ENCODE measurements around the gene UNKL. TPM values are rescaled to one million over a fixed set of nuclear protein-coding genes. Genes with fewer than 3 reads are reported as not detected.

UNKL gene
- total RNA-seq, 4 donors from 2014 or later, result 15.2 to 86.4 (median 24.2) TPM

DNA sequence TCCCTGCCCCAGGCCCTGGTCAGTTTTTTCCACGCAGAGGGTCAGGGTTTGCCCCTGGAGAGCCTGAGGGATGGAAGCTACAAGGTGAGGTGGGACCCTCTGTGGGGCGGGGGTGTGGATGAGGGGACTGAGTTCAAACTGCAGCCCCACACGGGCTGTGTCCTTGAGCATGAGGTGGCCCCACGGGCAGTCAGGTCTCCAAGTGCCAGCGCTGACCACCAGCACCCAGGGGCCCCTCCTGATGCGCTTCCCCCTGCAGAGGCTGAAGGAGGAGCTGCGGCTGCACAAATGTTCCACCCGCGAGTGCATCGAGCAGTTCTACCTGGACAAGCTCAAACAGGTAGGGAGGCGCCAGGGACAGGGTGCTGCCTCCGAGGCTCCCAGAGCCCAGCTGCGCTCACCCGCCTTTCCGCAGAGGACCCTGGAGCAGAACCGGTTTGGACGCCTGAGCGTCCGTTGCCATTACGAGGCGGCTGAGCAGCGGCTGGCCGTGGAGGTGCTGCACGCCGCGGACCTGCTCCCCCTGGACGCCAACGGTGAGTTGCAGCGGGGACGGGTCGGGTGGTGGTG lies 67.1 kb downstream of the UNKL start:
- in situ Hi-C loops (cut with MboI; ENCODE audit: low pct_ligation_motif_present in 1 of 4, low pct_unique_long_range_greater_than_20kb in 1 of 4, low sequenced_read_pairs in 3 of 4), result no loop called here
- TF ChIP-seq, protein P1, sequence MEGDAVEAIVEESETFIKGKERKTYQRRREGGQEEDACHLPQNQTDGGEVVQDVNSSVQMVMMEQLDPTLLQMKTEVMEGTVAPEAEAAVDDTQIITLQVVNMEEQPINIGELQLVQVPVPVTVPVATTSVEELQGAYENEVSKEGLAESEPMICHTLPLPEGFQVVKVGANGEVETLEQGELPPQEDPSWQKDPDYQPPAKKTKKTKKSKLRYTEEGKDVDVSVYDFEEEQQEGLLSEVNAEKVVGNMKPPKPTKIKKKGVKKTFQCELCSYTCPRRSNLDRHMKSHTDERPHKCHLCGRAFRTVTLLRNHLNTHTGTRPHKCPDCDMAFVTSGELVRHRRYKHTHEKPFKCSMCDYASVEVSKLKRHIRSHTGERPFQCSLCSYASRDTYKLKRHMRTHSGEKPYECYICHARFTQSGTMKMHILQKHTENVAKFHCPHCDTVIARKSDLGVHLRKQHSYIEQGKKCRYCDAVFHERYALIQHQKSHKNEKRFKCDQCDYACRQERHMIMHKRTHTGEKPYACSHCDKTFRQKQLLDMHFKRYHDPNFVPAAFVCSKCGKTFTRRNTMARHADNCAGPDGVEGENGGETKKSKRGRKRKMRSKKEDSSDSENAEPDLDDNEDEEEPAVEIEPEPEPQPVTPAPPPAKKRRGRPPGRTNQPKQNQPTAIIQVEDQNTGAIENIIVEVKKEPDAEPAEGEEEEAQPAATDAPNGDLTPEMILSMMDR (IDR thresholded peaks at IDR 0.05), result no peak
- TF ChIP-seq EP300 (IDR thresholded peaks at IDR 0.05; ENCODE audit: low read depth) (no peak), POLR2A (IDR thresholded peaks at IDR 0.05) (no peak), POLR2AphosphoS5 (IDR thresholded peaks at IDR 0.05) (no peak)
- peaks cover 13 to 27% (median 23%) of the 10 kb centered on the region in 4 donors for H3K4me1 ChIP-seq
- intact Hi-C loops (cut with DNase I; ENCODE audit: low total_unique reads), result no loop called here
- 88% methylated on average over 20 of the region's 31 CpGs; no CpG with 5 or more reads in 1 of the 2 donors for WGBS, 2 donors (ENCODE audit: low coverage in 1 of 2)
- no peaks in the 10 kb centered on the region for H3K9me3 ChIP-seq
- no peaks in the 10 kb centered on the region for H3K36me3 ChIP-seq
- DNase-seq, result no peak
- no peak overlapping the region for H3K27ac ChIP-seq
- H3K4me3 ChIP-seq, result no peak overlapping the region
- H3K27me3 ChIP-seq, result no peaks in the 10 kb centered on the region

DNA sequence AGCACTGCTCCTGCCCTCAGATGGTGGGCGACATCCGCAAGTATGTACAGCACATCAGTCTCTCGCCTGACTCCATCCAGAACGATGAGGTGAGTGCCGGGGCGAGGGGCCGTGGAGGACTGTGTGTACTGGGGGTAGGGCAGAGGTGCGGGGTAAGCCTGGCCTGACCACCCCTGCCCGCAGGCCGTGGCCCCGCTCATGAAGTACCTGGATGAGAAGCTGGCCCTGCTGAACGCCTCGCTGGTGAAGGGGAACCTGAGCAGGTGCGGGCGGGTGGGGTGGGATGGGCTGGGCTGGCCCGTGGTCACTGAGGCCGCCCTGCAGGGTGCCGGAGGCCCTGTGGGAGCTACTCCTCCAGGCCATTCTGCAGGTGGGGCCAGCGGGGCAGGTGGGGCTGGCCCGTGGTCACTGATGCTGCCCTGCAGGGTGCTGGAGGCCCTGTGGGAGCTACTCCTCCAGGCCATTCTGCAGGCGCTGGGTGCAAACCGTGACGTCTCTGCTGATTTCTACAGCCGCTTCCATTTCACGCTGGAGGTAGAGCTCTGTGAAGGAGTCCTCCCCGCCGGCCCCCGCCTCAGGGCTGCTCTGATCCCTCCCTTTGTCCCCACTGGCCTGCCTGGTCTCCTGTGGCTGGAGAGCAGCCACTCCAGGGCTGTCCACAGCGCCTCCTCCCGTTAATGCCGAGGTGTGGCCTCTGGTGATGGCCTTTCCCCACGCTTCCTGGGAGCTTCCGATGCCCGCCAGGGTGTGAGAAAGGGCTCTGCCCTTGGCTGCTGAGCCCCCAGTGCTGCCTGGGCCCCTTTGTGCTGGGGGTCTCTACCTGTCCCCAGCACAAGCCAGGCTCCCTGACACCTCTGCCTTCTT lies 67.8 kb downstream of the UNKL start:
- Histone ChIP-seq H3K4me3 (no peak overlapping the region), H3K9me3 (no peaks in the 10 kb centered on the region), H3K4me1 (peaks cover 13 to 28% (median 25%) of the 10 kb centered on the region in 4 donors), H3K36me3 (no peaks in the 10 kb centered on the region), H3K27ac (no peak overlapping the region), H3K27me3 (no peaks in the 10 kb centered on the region)
- in situ Hi-C loops (cut with MboI; ENCODE audit: low pct_ligation_motif_present in 1 of 4, low pct_unique_long_range_greater_than_20kb in 1 of 4, low sequenced_read_pairs in 3 of 4), result no loop called here
- no peak for DNase-seq
- intact Hi-C loops (cut with DNase I; ENCODE audit: low total_unique reads), result no loop called here
- 57% methylated on average over 28 of the region's 34 CpGs; no CpG with 5 or more reads in 1 of the 2 donors for WGBS, 2 donors (ENCODE audit: low coverage in 1 of 2)
- TF ChIP-seq, protein P1 (IDR thresholded peaks at IDR 0.05), result peak in 1 of 5 experiments; percentile 14
- TF ChIP-seq POLR2A (IDR thresholded peaks at IDR 0.05), result no peak
- TF ChIP-seq POLR2AphosphoS5 (IDR thresholded peaks at IDR 0.05), result no peak

DNA sequence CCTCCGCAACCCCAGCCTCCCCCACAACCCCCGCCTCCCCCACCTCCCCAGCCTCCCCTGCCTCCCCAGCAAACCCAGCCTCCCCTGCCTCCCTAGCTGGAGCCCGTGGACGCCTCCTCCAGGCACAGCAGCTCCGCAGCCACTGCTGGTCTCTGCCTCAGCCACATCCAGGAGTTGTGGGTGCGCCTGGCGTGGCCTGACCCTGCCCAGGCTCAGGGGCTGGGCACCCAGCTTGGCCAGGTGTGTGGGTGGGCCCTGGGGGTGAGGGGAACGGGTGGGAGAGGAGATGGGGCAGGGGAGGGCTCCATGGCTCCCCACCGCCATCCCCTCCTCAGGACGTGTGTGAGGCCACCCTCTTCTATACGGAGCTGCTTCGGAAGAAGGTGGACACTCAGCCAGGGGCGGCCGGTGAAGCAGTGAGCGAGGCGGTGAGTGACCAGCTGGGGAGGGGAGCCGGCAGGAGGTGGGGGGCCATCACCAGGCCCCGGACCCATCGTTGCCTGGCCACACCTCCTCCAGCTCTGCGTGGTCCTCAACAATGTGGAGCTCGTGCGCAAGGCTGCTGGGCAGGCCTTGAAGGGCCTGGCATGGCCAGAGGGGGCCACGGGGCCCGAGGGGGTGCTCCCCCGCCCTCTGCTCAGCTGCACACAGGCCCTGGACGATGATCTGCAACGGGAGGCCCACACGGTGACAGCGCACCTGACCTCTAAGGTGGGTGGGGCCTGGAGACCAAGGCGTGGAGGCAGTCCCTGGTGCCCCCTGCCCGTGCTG lies 68.7 kb downstream of the UNKL start:
- H3K27me3 ChIP-seq, result no peaks in the 10 kb centered on the region
- intact Hi-C loops (cut with DNase I; ENCODE audit: low total_unique reads), result no loop called here
- no peak overlapping the region for H3K4me3 ChIP-seq
- in situ Hi-C loops (cut with MboI; ENCODE audit: low pct_ligation_motif_present in 1 of 4, low pct_unique_long_range_greater_than_20kb in 1 of 4, low sequenced_read_pairs in 3 of 4), result no loop called here
- no peak for TF ChIP-seq POLR2A (IDR thresholded peaks at IDR 0.05)
- TF ChIP-seq, protein P1 (IDR thresholded peaks at IDR 0.05), result no peak
- TF ChIP-seq POLR2AphosphoS5 (IDR thresholded peaks at IDR 0.05), result no peak
- TF ChIP-seq EP300 (IDR thresholded peaks at IDR 0.05; ENCODE audit: low read depth), result no peak
- no peak overlapping the region for H3K27ac ChIP-seq
- no peak for DNase-seq
- no peaks in the 10 kb centered on the region for H3K9me3 ChIP-seq
- WGBS, 2 donors (ENCODE audit: low coverage in 1 of 2), result 71% methylated on average over 27 of the region's 31 CpGs; no CpG with 5 or more reads in 1 of the 2 donors
- peaks cover 10 to 23% (median 20%) of the 10 kb centered on the region in 4 donors for H3K4me1 ChIP-seq
- no peaks in the 10 kb centered on the region for H3K36me3 ChIP-seq

DNA sequence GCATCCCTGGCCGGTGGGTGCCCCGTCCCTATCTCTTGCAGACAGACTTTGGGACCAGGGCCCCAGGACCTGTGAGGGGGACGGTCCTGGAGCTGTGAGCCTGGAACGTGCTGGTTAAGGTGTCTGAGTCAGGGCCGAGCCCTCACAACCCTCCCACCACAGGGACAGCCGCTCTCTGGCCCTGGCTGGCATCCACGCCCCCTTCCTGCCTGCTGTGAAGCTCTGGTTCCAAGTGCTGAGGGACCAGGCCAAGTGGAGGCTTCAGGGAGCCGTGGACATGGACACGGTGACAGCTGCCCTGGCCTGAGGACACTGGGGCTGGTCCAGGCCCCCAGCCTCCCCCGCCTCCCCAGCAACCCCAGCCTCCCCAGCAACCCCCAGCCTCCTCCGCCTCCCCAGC lies 69.4 kb downstream of the UNKL start:
- Histone ChIP-seq H3K9me3 (no peaks in the 10 kb centered on the region), H3K27ac (no peak overlapping the region), H3K27me3 (no peaks in the 10 kb centered on the region), H3K36me3 (no peaks in the 10 kb centered on the region), H3K4me1 (peaks cover 6 to 17% (median 13%) of the 10 kb centered on the region in 4 donors), H3K4me3 (no peak overlapping the region)
- no peak for DNase-seq
- TF ChIP-seq POLR2A (IDR thresholded peaks at IDR 0.05) (no peak), POLR2AphosphoS5 (IDR thresholded peaks at IDR 0.05) (no peak), EP300 (IDR thresholded peaks at IDR 0.05; ENCODE audit: low read depth) (no peak)
- TF ChIP-seq, protein P1 (IDR thresholded peaks at IDR 0.05), result no peak
- intact Hi-C loops (cut with DNase I; ENCODE audit: low total_unique reads) (no loop called here), in situ Hi-C loops (cut with MboI; ENCODE audit: low pct_ligation_motif_present in 1 of 4, low pct_unique_long_range_greater_than_20kb in 1 of 4, low sequenced_read_pairs in 3 of 4) (no loop called here)
- WGBS, 2 donors (ENCODE audit: low coverage in 1 of 2), result 67% methylated on average over 7 of the region's 11 CpGs; no CpG with 5 or more reads in 1 of the 2 donors
